CD14-positive monocyte (primary cell): ENCODE results near the gene IGF1R. TPM values are rescaled to one million over a fixed set of nuclear protein-coding genes. Genes with fewer than 3 reads are reported as not detected.

Source experiments
- DNase-seq, 3 donors: peaks; one replicate each; pipeline ENCODE4 v3.0.0-alpha.2; 2011 to 2022
- H2AFZ ChIP-seq: 2 replicates; pipeline ENCODE4 v1.6.0; 2012; ENCODE audit warnings: mild to moderate bottlenecking, low read depth, low read length, inconsistent platforms; ENCODE audit not compliant: insufficient read depth, poor library complexity, severe bottlenecking
- H3K27ac ChIP-seq, 2 donors: 1 replicate in 1 of 2; 2 replicates in 1 of 2; pipeline ENCODE4 v1.5.1; 2012 to 2013; ENCODE audit warnings: low read length in 2 of 2, control low read depth in 1 of 2, inconsistent platforms in 1 of 2, low read depth in 1 of 2, mild to moderate bottlenecking in 1 of 2
- H3K27me3 ChIP-seq, 2 donors: one replicate each; pipeline versions ENCODE4 v1.6.0 to v1.6.1; 2011 to 2013; ENCODE audit warnings: low read length in 2 of 2; ENCODE audit not compliant: control insufficient read depth in 2 of 2, insufficient read depth in 2 of 2
- H3K36me3 ChIP-seq, 2 donors: replicated peaks in 1 of 2; 1 replicate in 1 of 2; 2 replicates in 1 of 2; pipeline versions ENCODE4 v1.5.1 to v1.6.1; 2012 to 2013; ENCODE audit warnings: low read length in 2 of 2, control low read depth in 1 of 2, inconsistent platforms in 1 of 2, mild to moderate bottlenecking in 1 of 2; ENCODE audit not compliant: insufficient read depth in 2 of 2, control insufficient read depth in 1 of 2
- H3K4me1 ChIP-seq, 2 donors: 1 replicate in 1 of 2; 2 replicates in 1 of 2; pipeline versions ENCODE4 v1.5.1 to v1.6.1; 2012 to 2013; ENCODE audit warnings: low read length in 2 of 2, control low read depth in 1 of 2, inconsistent platforms in 1 of 2, mild to moderate bottlenecking in 1 of 2, moderate library complexity in 1 of 2; ENCODE audit not compliant: insufficient read depth in 2 of 2, control insufficient read depth in 1 of 2
- H3K4me2 ChIP-seq: replicated peaks from 2 replicates; pipeline ENCODE3; 2012; ENCODE audit warnings: low read length, moderate library complexity, mild to moderate bottlenecking; ENCODE audit not compliant: poor library complexity, severe bottlenecking; ENCODE audit errors: extremely low read depth
- H3K4me3 ChIP-seq, 3 experiments: fragments of 200-600 bp in 1 of 3; sonication (generic) in 1 of 3; replicated peaks in 1 of 3; 1 replicate in 2 of 3; 2 replicates in 1 of 3; pipeline ENCODE4 v1.5.1; 2011 to 2013; ENCODE audit warnings: low read length in 3 of 3, mild to moderate bottlenecking in 3 of 3, control low read depth in 2 of 3, low read depth in 2 of 3, inconsistent platforms in 1 of 3, moderate library complexity in 1 of 3
- H3K79me2 ChIP-seq: 2 replicates; pipeline ENCODE4 v1.6.0; 2012; ENCODE audit warnings: mild to moderate bottlenecking, control low read depth, inconsistent platforms, low read length, moderate library complexity; ENCODE audit not compliant: insufficient read depth
- H3K9ac ChIP-seq: 2 replicates; pipeline ENCODE4 v1.6.0; 2017; ENCODE audit warnings: low read length, mild to moderate bottlenecking; ENCODE audit not compliant: insufficient read depth, poor library complexity, severe bottlenecking
- H3K9me3 ChIP-seq, 2 donors: replicated peaks in 1 of 2; 1 replicate in 1 of 2; 2 replicates in 1 of 2; pipeline versions ENCODE4 v1.5.1 to v1.6.1; 2012 to 2013; ENCODE audit warnings: low read length in 2 of 2, control low read depth in 1 of 2; ENCODE audit not compliant: control insufficient read depth in 1 of 2, insufficient read depth in 1 of 2
- H4K20me1 ChIP-seq: 2 replicates; pipeline ENCODE4 v1.6.0; 2012; ENCODE audit warnings: mild to moderate bottlenecking, low read length, control low read depth, moderate library complexity; ENCODE audit not compliant: insufficient read depth
- H3K27ac Mint-ChIP-seq, 7 donors: one replicate each; pipeline ENCODE4 v1.8.0; 2020; ENCODE audit warnings: mild to moderate bottlenecking in 7 of 7, mixed read lengths in 7 of 7, moderate library complexity in 6 of 7, inconsistent platforms in 2 of 7
- H3K27me3 Mint-ChIP-seq, 3 donors: one replicate each; pipeline ENCODE4 v1.8.0; 2021 to 2022; ENCODE audit warnings: low read depth in 3 of 3, mild to moderate bottlenecking in 3 of 3, mixed read lengths in 3 of 3, moderate library complexity in 3 of 3, inconsistent platforms in 1 of 3
- H3K36me3 Mint-ChIP-seq, 2 donors: one replicate each; pipeline ENCODE4 v1.8.0; 2020; ENCODE audit warnings: mixed read lengths in 2 of 2, inconsistent platforms in 1 of 2, mild to moderate bottlenecking in 1 of 2
- H3K4me1 Mint-ChIP-seq: one replicate; pipeline ENCODE4 v1.8.0; 2020; ENCODE audit warnings: mild to moderate bottlenecking, mixed read lengths
- H3K4me3 Mint-ChIP-seq, 2 donors: one replicate each; pipeline ENCODE4 v1.8.0; 2020; ENCODE audit warnings: mild to moderate bottlenecking in 2 of 2, mixed read lengths in 2 of 2, moderate library complexity in 1 of 2
- H3K9me3 Mint-ChIP-seq, 7 donors: one replicate each; pipeline ENCODE4 v1.8.0; 2020 to 2022; ENCODE audit warnings: mixed read lengths in 7 of 7, mild to moderate bottlenecking in 6 of 7, moderate library complexity in 6 of 7, inconsistent platforms in 2 of 7
- WGBS: methylation state at CpG from one replicate; pipeline ENCODE4 v1.1.5; 2013; ENCODE audit warnings: missing lambda C conversion rate; ENCODE audit not compliant: insufficient coverage; 5-methylcytosine and 5-hydroxymethylcytosine counted together
- intact Hi-C, 2 donors: fragments of 100-400 bp; cut with micrococcal nuclease; formaldehyde crosslinking; loops; one replicate each; pipeline versions ENCODE4 v1.15.0 to v1.15.1; 2023
- polyA plus RNA-seq, 3 donors: library from polyadenylated mRNA; depleted of rRNA in 1 of 3; unstranded in 2 of 3; stranded (reverse) in 1 of 3; fragments of 300-500 nt in 2 of 3; fragments of >200 nt in 1 of 3; fragmentation: Illumina TruSeq in 2 of 3; gene quantifications; 1 replicate in 2 of 3; 2 replicates in 1 of 3; pipeline ENCODE4 v1.2.3, GENCODE V29; 2012 to 2021
- TF ChIP-seq, protein P1 (sequence below): fragments of 200-600 bp; IDR thresholded peaks from one replicate; pipeline ENCODE4 v1.8.0; 2022; ENCODE audit warnings: antibody characterized with exemption, mild to moderate bottlenecking

The IGF1R gene
- polyA plus RNA-seq, 3 donors, result 0.35 to 4.9 (median 0.67) TPM

DNA sequence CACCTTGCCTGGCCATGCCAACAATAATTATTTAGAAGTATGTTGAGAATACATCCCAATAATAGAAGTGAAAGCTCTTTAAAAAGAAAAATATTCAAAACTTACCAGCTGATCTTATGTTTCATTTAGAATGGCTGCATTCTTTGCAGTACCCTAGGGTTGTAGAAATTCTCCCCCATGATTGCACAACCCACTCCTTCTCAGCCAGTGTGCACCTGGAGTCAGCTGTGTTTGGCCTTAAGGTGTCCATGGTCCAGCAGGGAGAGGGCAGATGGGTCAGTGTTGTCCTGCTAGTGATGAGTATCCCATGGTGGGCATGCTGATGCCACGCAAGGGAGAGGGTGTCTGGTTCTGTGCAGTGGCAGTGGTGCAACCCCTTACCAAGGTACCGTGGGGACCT, 117.3 kb downstream of the IGF1R start:
- H4K20me1 ChIP-seq, result peaks cover 64% of the 10 kb centered on the region
- intact Hi-C loops, result no loop called here
- no peak overlapping the region for H3K4me3 Mint-ChIP-seq
- no peaks in the 10 kb centered on the region for H3K36me3 Mint-ChIP-seq
- TF ChIP-seq, protein P1, sequence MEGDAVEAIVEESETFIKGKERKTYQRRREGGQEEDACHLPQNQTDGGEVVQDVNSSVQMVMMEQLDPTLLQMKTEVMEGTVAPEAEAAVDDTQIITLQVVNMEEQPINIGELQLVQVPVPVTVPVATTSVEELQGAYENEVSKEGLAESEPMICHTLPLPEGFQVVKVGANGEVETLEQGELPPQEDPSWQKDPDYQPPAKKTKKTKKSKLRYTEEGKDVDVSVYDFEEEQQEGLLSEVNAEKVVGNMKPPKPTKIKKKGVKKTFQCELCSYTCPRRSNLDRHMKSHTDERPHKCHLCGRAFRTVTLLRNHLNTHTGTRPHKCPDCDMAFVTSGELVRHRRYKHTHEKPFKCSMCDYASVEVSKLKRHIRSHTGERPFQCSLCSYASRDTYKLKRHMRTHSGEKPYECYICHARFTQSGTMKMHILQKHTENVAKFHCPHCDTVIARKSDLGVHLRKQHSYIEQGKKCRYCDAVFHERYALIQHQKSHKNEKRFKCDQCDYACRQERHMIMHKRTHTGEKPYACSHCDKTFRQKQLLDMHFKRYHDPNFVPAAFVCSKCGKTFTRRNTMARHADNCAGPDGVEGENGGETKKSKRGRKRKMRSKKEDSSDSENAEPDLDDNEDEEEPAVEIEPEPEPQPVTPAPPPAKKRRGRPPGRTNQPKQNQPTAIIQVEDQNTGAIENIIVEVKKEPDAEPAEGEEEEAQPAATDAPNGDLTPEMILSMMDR, result no peak
- H3K9me3 Mint-ChIP-seq, result no peaks in the 10 kb centered on the region
- no peak overlapping the region for H3K4me3 ChIP-seq
- no peak overlapping the region for H3K9ac ChIP-seq
- H3K27me3 Mint-ChIP-seq, result peaks cover 0 to 3% (median 2%) of the 10 kb centered on the region in 3 donors
- no peak overlapping the region for H3K27ac ChIP-seq
- peaks cover 61% of the 10 kb centered on the region for H3K79me2 ChIP-seq
- no peak overlapping the region for H3K4me2 ChIP-seq
- H3K27me3 ChIP-seq, result no peaks in the 10 kb centered on the region
- peak overlapping the region in 2 of 7 donors; percentile 15 to 35 for H3K27ac Mint-ChIP-seq
- no peaks in the 10 kb centered on the region for H3K36me3 ChIP-seq
- WGBS, result no CpG with 5 or more reads among the region's 2 CpGs
- no peak overlapping the region for H2AFZ ChIP-seq
- DNase-seq, result no peak
- no peaks in the 10 kb centered on the region for H3K9me3 ChIP-seq
- H3K4me1 ChIP-seq, result no peaks in the 10 kb centered on the region
- H3K4me1 Mint-ChIP-seq, result peaks cover 1% of the 10 kb centered on the region

DNA sequence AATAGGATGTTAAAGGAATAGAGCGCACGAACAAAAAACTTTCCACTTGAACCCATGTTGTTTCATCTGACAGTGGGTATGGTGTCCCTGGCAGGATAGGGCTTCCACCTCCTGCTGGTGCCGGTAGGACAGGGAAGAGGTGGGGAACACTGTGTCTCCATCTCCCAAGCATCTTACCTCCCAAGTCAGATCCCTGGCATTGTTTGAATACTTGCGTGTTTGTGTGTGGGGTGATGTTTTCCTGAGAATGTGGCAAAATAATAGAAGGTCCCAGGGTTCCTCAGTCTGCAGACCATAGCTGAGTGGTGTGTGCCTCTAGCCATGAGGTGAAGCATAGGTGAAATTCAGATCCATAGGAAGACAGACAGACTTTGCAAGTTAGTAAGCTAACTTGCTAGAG, 119.4 kb downstream of the IGF1R start:
- no peaks in the 10 kb centered on the region for H3K9me3 ChIP-seq
- H3K4me3 ChIP-seq, result no peak overlapping the region
- Mint-ChIP-seq H3K9me3 (no peaks in the 10 kb centered on the region), H3K4me3 (no peak overlapping the region), H3K36me3 (no peaks in the 10 kb centered on the region), H3K27ac (no peak overlapping the region), H3K27me3 (peaks cover 0 to 3% (median 0%) of the 10 kb centered on the region in 3 donors), H3K4me1 (no peaks in the 10 kb centered on the region)
- H3K36me3 ChIP-seq, result no peaks in the 10 kb centered on the region
- H3K79me2 ChIP-seq, result peaks cover 51% of the 10 kb centered on the region
- H3K4me1 ChIP-seq, result no peaks in the 10 kb centered on the region
- no peak overlapping the region for H2AFZ ChIP-seq
- intact Hi-C loops, result no loop called here
- H4K20me1 ChIP-seq, result peaks cover 58% of the 10 kb centered on the region
- no peak overlapping the region for H3K4me2 ChIP-seq
- TF ChIP-seq, protein P1, result no peak
- WGBS, result 100% methylated on average over 1 of the region's 4 CpGs
- no peak for DNase-seq
- no peaks in the 10 kb centered on the region for H3K27me3 ChIP-seq
- no peak overlapping the region for H3K9ac ChIP-seq
- no peak overlapping the region for H3K27ac ChIP-seq
